NCI-H128 (cell line): Measurements from ENCODE around the gene ACTL7A.
"Not testable (repeated sequence)": the region's sequence is repeated elsewhere in the genome, so short reads cannot be mapped to it uniquely, and the experiment has no call there.

Experiments used
- DNase-seq: peaks from one replicate; lab custom pipeline; 2025; ENCODE audit not compliant: unreplicated experiment; lab: John Stamatoyannopoulos, UW

The ACTL7A gene

GRCh38 chr9:108848296-108848695, 13.8 kb upstream of the ACTL7A start:
- not testable (repeated sequence) for DNase-seq

GRCh38 chr9:108850293-108850897, 11.7 kb upstream of the ACTL7A start:
- no peak for DNase-seq

- DNase-seq: no peak
Measured at GRCh38 chr9:108851138-108851537, 10.9 kb upstream of the ACTL7A start.

GRCh38 chr9:108852079-108852478, 10.0 kb upstream of the ACTL7A start:
- no peak for DNase-seq

GRCh38 chr9:108854094-108854493, 8.0 kb upstream of the ACTL7A start:
- no peak for DNase-seq

- no peak for DNase-seq
Measured at GRCh38 chr9:108854641-108855528, 7.2 kb upstream of the ACTL7A start.

- no peak for DNase-seq
Measured at GRCh38 chr9:108855529-108855886, 6.6 kb upstream of the ACTL7A start.

GRCh38 chr9:108855888-108856287, 6.2 kb upstream of the ACTL7A start, which contains the start of gene ACTL7B:
Gene ACTL7B, minus strand, starts transcription at chr9:108855986. Its CDS starts 56 bp downstream, at chr9:108855930.
- DNase-seq: no peak

- no peak for DNase-seq
Measured at GRCh38 chr9:108857572-108857971, 4.5 kb upstream of the ACTL7A start.

- DNase-seq: no peak
Measured at GRCh38 chr9:108859459-108860114, 2.5 kb upstream of the ACTL7A start.

- no peak for DNase-seq
Measured at GRCh38 chr9:108860354-108860753, 1.7 kb upstream of the ACTL7A start.

- DNase-seq: no peak
Measured at GRCh38 chr9:108860764-108861163, 1.3 kb upstream of the ACTL7A start.

GRCh38 chr9:108861464-108861863, 602 bp upstream of the ACTL7A start:
- no peak for DNase-seq

GRCh38 chr9:108863891-108864290, 1.8 kb downstream of the ACTL7A start:
- no peak for DNase-seq

GRCh38 chr9:108864446-108864845, 2.4 kb downstream of the ACTL7A start:
- DNase-seq: no peak

- DNase-seq: no peak
Measured at GRCh38 chr9:108865037-108865436, 3.0 kb downstream of the ACTL7A start.

GRCh38 chr9:108866001-108866420, 3.9 kb downstream of the ACTL7A start:
- DNase-seq: no peak

- DNase-seq: no peak
Measured at GRCh38 chr9:108867116-108867515, 5.0 kb downstream of the ACTL7A start.

GRCh38 chr9:108867829-108868228, 5.8 kb downstream of the ACTL7A start:
- DNase-seq: no peak

GRCh38 chr9:108869092-108869725, 7.1 kb downstream of the ACTL7A start:
- DNase-seq: no peak

GRCh38 chr9:108874058-108874788, 12.2 kb downstream of the ACTL7A start:
- no peak for DNase-seq
